SU-DHL-6 (cell line): ENCODE data around the gene RABGGTA.

Experiments used
- H2AFZ ChIP-seq: fragments of 200-600 bp; sonication (generic); 2 replicates; pipeline ENCODE4 v1.6.1; 2014; ENCODE audit warnings: low read depth, mild to moderate bottlenecking, moderate library complexity, mixed read lengths, antibody characterized with exemption, low read length; ENCODE audit not compliant: severe bottlenecking
- H3F3A ChIP-seq: fragments of 200-600 bp; shearing (Covaris generic); 2 replicates; pipeline ENCODE4 v1.6.0; 2016; ENCODE audit warnings: antibody characterized with exemption, mild to moderate bottlenecking; ENCODE audit not compliant: insufficient read depth
- H3K27ac ChIP-seq: fragments of 200-600 bp; sonication (generic); 2 replicates; pipeline ENCODE4 v1.5.1; 2016; ENCODE audit warnings: low read depth, mild to moderate bottlenecking, low read length, moderate library complexity, mixed read lengths
- H3K27me3 ChIP-seq: fragments of 200-600 bp; sonication (generic), shearing (Covaris generic); 2 replicates; pipeline ENCODE4 v1.6.0; 2014; ENCODE audit warnings: mild to moderate bottlenecking, low read length
- H3K36me3 ChIP-seq: fragments of 200-600 bp; sonication (generic); 2 replicates; pipeline ENCODE4 v1.6.1; 2014; ENCODE audit warnings: mild to moderate bottlenecking, low read length, mixed read lengths
- H3K4me2 ChIP-seq: fragments of 300-600, 200-600 bp; shearing (Covaris generic), sonication (generic); 2 replicates; pipeline ENCODE4 v1.6.0; 2014; ENCODE audit warnings: low read length, low read depth, mild to moderate bottlenecking; ENCODE audit not compliant: poor library complexity, severe bottlenecking
- H3K4me3 ChIP-seq: fragments of 200-600 bp; sonication (generic); 2 replicates; pipeline ENCODE4 v1.5.1; 2014; ENCODE audit warnings: antibody characterized with exemption, low read length, mild to moderate bottlenecking, mixed read lengths; ENCODE audit not compliant: insufficient read depth, poor library complexity, severe bottlenecking
- H3K79me2 ChIP-seq: fragments of 200-600 bp; sonication (generic); 2 replicates; pipeline ENCODE4 v1.6.1; 2014; ENCODE audit warnings: mild to moderate bottlenecking, low read length, moderate library complexity; ENCODE audit not compliant: insufficient read depth
- H3K9ac ChIP-seq: fragments of 200-600 bp; sonication (generic); 2 replicates; pipeline ENCODE4 v1.7.0; 2014; ENCODE audit warnings: mild to moderate bottlenecking, low read length
- H3K9me2 ChIP-seq: fragments of 200-600 bp; sonication (generic); replicated peaks from 2 replicates; pipeline ENCODE4 v1.6.1; 2014; ENCODE audit warnings: low read length; ENCODE audit not compliant: insufficient read depth
- H3K9me3 ChIP-seq: fragments of 200-600 bp; sonication (generic); 2 replicates; pipeline ENCODE4 v1.6.1; 2014; ENCODE audit warnings: low read length, mixed read lengths; ENCODE audit not compliant: insufficient read depth
- H4K20me1 ChIP-seq: fragments of 200-600 bp; sonication (generic); 2 replicates; pipeline ENCODE4 v1.6.1; 2014; ENCODE audit warnings: low read depth, mild to moderate bottlenecking, antibody characterized with exemption, low read length, moderate library complexity, mixed read lengths
- EZH2phosphoT487 ChIP-seq: fragments of 200-600 bp; sonication (generic), shearing (Covaris generic); conservative IDR thresholded peaks from 2 replicates; pipeline ENCODE4 v1.6.1; 2018; ENCODE audit warnings: mild to moderate bottlenecking, antibody characterized with exemption, low read length, moderate library complexity, mixed read lengths
- TF ChIP-seq, protein P1 (sequence below): fragments of 200-600 bp; sonication (generic); IDR thresholded peaks from one replicate; pipeline ENCODE4 v1.5.1; 2017; ENCODE audit warnings: antibody characterized with exemption, mild to moderate bottlenecking, low read length, moderate library complexity; ENCODE audit not compliant: insufficient read depth, poor library complexity, severe bottlenecking

The RABGGTA gene

DNA sequence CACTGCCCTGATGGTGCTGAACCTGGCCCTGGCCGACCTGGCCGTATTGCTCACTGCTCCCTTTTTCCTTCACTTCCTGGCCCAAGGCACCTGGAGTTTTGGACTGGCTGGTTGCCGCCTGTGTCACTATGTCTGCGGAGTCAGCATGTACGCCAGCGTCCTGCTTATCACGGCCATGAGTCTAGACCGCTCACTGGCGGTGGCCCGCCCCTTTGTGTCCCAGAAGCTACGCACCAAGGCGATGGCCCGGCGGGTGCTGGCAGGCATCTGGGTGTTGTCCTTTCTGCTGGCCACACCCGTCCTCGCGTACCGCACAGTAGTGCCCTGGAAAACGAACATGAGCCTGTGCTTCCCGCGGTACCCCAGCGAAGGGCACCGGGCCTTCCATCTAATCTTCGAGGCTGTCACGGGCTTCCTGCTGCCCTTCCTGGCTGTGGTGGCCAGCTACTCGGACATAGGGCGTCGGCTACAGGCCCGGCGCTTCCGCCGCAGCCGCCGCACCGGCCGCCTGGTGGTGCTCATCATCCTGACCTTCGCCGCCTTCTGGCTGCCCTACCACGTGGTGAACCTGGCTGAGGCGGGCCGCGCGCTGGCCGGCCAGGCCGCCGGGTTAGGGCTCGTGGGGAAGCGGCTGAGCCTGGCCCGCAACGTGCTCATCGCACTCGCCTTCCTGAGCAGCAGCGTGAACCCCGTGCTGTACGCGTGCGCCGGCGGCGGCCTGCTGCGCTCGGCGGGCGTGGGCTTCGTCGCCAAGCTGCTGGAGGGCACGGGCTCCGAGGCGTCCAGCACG, 44.6 kb upstream of the RABGGTA start:
- Histone ChIP-seq H3F3A (no peaks in the 10 kb centered on the region), H3K4me3 (no peak overlapping the region), H3K9ac (no peak overlapping the region), H4K20me1 (no peaks in the 10 kb centered on the region), H3K9me2 (no peaks in the 10 kb centered on the region), H3K79me2 (no peaks in the 10 kb centered on the region), H3K36me3 (no peaks in the 10 kb centered on the region), H3K9me3 (no peaks in the 10 kb centered on the region), H3K4me2 (no peak overlapping the region), H3K27me3 (no peaks in the 10 kb centered on the region), H2AFZ (no peak overlapping the region), H3K27ac (no peak overlapping the region)
- TF ChIP-seq, protein P1, sequence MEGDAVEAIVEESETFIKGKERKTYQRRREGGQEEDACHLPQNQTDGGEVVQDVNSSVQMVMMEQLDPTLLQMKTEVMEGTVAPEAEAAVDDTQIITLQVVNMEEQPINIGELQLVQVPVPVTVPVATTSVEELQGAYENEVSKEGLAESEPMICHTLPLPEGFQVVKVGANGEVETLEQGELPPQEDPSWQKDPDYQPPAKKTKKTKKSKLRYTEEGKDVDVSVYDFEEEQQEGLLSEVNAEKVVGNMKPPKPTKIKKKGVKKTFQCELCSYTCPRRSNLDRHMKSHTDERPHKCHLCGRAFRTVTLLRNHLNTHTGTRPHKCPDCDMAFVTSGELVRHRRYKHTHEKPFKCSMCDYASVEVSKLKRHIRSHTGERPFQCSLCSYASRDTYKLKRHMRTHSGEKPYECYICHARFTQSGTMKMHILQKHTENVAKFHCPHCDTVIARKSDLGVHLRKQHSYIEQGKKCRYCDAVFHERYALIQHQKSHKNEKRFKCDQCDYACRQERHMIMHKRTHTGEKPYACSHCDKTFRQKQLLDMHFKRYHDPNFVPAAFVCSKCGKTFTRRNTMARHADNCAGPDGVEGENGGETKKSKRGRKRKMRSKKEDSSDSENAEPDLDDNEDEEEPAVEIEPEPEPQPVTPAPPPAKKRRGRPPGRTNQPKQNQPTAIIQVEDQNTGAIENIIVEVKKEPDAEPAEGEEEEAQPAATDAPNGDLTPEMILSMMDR: no peak
- TF ChIP-seq EZH2phosphoT487: no peak

DNA sequence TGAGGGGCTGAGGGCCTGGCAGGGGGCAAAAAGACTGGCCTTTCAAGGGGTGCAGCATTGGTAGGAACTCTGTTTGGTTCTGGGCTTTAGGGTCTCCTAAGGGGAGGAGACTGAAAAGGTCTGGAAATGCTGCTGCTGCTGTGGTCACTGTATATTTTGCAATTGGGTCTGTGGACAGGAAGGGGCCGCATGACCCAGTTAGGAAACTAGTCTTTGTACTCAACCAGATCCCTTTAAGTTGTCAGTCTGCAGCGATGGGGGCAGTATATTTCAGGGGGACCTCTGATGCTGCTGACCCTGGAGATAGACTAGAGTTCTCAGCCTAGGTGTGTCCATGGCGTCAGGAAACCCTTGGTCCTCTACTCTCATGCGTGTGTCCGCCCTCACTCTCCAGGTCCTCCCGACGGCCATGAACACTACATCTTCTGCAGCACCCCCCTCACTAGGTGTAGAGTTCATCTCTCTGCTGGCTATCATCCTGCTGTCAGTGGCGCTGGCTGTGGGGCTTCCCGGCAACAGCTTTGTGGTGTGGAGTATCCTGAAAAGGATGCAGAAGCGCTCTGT, 43.9 kb upstream of the RABGGTA start:
- Histone ChIP-seq H3F3A (no peaks in the 10 kb centered on the region), H3K9me2 (no peaks in the 10 kb centered on the region), H3K79me2 (no peaks in the 10 kb centered on the region), H3K27ac (no peak overlapping the region), H3K36me3 (no peaks in the 10 kb centered on the region), H3K27me3 (no peaks in the 10 kb centered on the region), H2AFZ (no peak overlapping the region), H4K20me1 (no peaks in the 10 kb centered on the region), H3K9ac (no peak overlapping the region), H3K9me3 (no peaks in the 10 kb centered on the region), H3K4me2 (no peak overlapping the region), H3K4me3 (no peak overlapping the region)
- no peak for TF ChIP-seq EZH2phosphoT487
- TF ChIP-seq, protein P1: no peak

DNA sequence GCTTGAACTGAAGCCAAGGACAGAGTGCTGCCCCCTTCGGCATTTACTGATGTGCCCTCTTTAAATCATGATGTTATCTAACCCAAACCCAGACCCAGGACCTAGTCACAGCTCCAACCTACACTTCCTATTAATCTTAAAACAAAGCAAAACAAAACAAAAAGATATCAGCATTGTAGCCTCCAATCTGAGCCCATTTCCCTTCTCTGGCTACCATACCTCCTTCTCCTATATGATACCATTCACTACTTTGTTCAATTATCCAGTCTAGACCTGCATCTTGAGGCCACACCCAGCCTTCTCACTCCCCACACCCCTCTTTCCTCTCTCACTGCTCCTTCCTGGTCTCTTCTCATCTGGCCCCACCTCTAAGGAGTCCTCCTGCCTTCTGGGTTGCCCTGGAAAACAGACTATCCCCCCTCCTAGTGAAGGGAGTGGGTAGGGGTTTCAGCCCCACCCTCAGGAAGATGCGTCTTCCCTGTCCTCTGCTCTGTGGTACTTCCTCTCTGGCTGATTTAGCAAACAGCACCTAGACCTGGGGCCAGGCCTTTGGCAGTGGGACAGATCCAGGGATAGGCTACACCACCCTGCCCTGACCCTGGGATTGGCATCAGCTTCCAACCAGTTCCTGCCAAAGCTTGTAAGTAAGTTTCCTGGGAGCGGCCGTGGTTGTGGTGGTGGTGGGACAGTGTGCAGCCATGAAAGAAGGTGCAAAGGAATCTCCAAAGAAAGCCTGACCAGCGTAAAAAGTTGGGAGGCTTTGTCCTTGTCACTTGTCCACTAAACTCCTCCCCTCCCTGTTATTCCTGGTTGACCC, 43.2 kb upstream of the RABGGTA start:
- Histone ChIP-seq H4K20me1 (no peaks in the 10 kb centered on the region), H3K27ac (no peak overlapping the region), H2AFZ (no peak overlapping the region), H3K4me2 (no peak overlapping the region), H3K9me2 (no peaks in the 10 kb centered on the region), H3K79me2 (no peaks in the 10 kb centered on the region), H3K4me3 (no peak overlapping the region), H3K36me3 (no peaks in the 10 kb centered on the region), H3F3A (no peaks in the 10 kb centered on the region), H3K9me3 (no peaks in the 10 kb centered on the region), H3K9ac (no peak overlapping the region), H3K27me3 (no peaks in the 10 kb centered on the region)
- no peak for TF ChIP-seq EZH2phosphoT487
- TF ChIP-seq, protein P1: no peak
